GM18499 (cell line): ENCODE results near the gene ANKFN1.
"Not testable (repeated sequence)": the region's sequence is repeated elsewhere in the genome, so short reads cannot be mapped to it uniquely, and the experiment has no call there.

Experiments used
- ATAC-seq: cut with Tn5 transposase; IDR thresholded peaks from one replicate; pipeline ENCODE4 v1.9.1; 2021; ENCODE audit warnings: moderate number of reproducible peaks; ENCODE audit not compliant: insufficient read depth, unreplicated experiment

Gene ANKFN1

GRCh38 chr17:56322991-56323390 lies 169.7 kb downstream of the ANKFN1 start:
- no peak for ATAC-seq

GRCh38 chr17:56324676-56325075 lies 171.4 kb downstream of the ANKFN1 start:
- no peak for ATAC-seq

- ATAC-seq, result no peak
These were observed 172.2 kb downstream of the ANKFN1 start for GRCh38 chr17:56325313-56326000.

- no peak for ATAC-seq
These were observed 172.7 kb downstream of the ANKFN1 start for GRCh38 chr17:56326001-56326359.

- no peak for ATAC-seq
These were observed 194.4 kb downstream of the ANKFN1 start for GRCh38 chr17:56347639-56348038.

- no peak for ATAC-seq
These were observed 197.3 kb downstream of the ANKFN1 start for GRCh38 chr17:56350592-56350991.

- no peak for ATAC-seq
These were observed 198.4 kb downstream of the ANKFN1 start for GRCh38 chr17:56351675-56352074.

GRCh38 chr17:56358651-56359050 lies 205.4 kb downstream of the ANKFN1 start:
- no peak for ATAC-seq

GRCh38 chr17:56359518-56359917 lies 206.2 kb downstream of the ANKFN1 start:
- ATAC-seq, result no peak

GRCh38 chr17:56367366-56367765 lies 214.1 kb downstream of the ANKFN1 start:
- ATAC-seq, result no peak

- no peak for ATAC-seq
These were observed 220.9 kb downstream of the ANKFN1 start for GRCh38 chr17:56373981-56374833.

GRCh38 chr17:56389356-56389755 lies 236.1 kb downstream of the ANKFN1 start:
- no peak for ATAC-seq

GRCh38 chr17:56392321-56392720 lies 239.0 kb downstream of the ANKFN1 start:
- ATAC-seq, result no peak

GRCh38 chr17:56393156-56393555 lies 239.9 kb downstream of the ANKFN1 start:
- ATAC-seq, result no peak

- ATAC-seq, result no peak
These were observed 242.5 kb downstream of the ANKFN1 start for GRCh38 chr17:56395787-56396186.

- ATAC-seq, result no peak
These were observed 253.8 kb downstream of the ANKFN1 start for GRCh38 chr17:56407086-56407485.

- not testable (repeated sequence) for ATAC-seq
These were observed 259.1 kb downstream of the ANKFN1 start for GRCh38 chr17:56412356-56412755.

- ATAC-seq, result no peak
These were observed 263.5 kb downstream of the ANKFN1 start for GRCh38 chr17:56416682-56417351.

GRCh38 chr17:56424005-56424404 lies 270.7 kb downstream of the ANKFN1 start:
- no peak for ATAC-seq

- no peak for ATAC-seq
These were observed 271.3 kb downstream of the ANKFN1 start for GRCh38 chr17:56424543-56425044.

- ATAC-seq, result no peak
These were observed 272.2 kb downstream of the ANKFN1 start for GRCh38 chr17:56425483-56425882.
